GM10248 (cell line): ENCODE results near the gene NFIA.

Experiments used
- CTCF ChIA-PET: fragments of 300-600 bp; sonication (Branson Sonifier 250); formaldehyde crosslinking; extraction: SDS; loops from one replicate; lab custom pipeline; 2021; ENCODE audit warnings: antibody characterized with exemption; lab: Yijun Ruan, JAX
- POLR2A ChIA-PET: fragments of 350-650 bp; sonication (Branson Sonifier 250); formaldehyde crosslinking; extraction: SDS; loops from one replicate; lab custom pipeline; 2020; ENCODE audit warnings: antibody characterized with exemption; lab: Yijun Ruan, JAX
- DNase-seq: peaks from one replicate; pipeline ENCODE4 v3.0.0; 2012; ENCODE audit errors: extremely low spot score
- CTCF ChIP-seq: IDR thresholded peaks from 2 replicates; pipeline ENCODE4 v1.5.1; 2012; ENCODE audit warnings: mild to moderate bottlenecking, low read depth; ENCODE audit errors: extremely low read depth, missing control alignments, control extremely low read depth

NFIA gene

DNA sequence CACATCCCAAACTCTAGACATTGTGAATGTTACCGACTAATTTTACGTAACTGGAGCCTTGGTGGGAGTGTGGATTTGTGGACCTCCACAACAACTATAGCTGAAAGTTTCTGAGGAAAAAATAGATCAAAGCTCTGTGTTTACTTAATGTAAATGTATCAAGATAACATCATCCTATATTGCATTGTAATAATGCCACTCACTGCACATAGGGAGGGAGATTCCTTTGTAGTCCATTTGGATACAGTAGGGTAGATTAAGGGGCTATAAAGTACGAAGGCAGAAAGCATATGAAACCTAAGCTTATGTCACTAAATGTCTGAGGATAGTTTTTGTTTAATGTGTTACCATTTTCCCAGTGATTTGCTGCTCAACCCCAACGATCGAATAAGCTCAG is 369.2 kb downstream of the NFIA start:
- DNase-seq = no peak
- no peak for TF ChIP-seq CTCF
- CTCF ChIA-PET = interaction anchor here (0.7 to 2.1 kb wide), 8 partner anchors 9 to 1480 kb away, joined by 3 to 9 read pairs (median 6); no protein-coding TSS in a partner anchor
- POLR2A ChIA-PET = no interaction called here

- no peak for TF ChIP-seq CTCF
- ChIA-PET POLR2A (no interaction called here), CTCF (interaction anchor here (0.9 to 2.1 kb wide), 9 partner anchors 8 to 1481 kb away, joined by 3 to 9 read pairs (median 6); no protein-coding TSS in a partner anchor)
- no peak for DNase-seq
These were observed 370.0 kb downstream of the NFIA start for GRCh38 chr1:61452176-61453035.

- ChIA-PET CTCF (interaction anchor here (0.8 to 2.0 kb wide), 7 partner anchors 11 to 1482 kb away, joined by 3 to 6 read pairs (median 3); no protein-coding TSS in a partner anchor), POLR2A (no interaction called here)
- TF ChIP-seq CTCF = peak; percentile 78
- DNase-seq = peak; percentile 45
These were observed 371.0 kb downstream of the NFIA start for GRCh38 chr1:61453111-61453961.

- ChIA-PET CTCF (interaction anchor here (1.1 kb wide), 1 partner anchor 606 kb away, joined by 3 read pairs; no protein-coding TSS in a partner anchor), POLR2A (no interaction called here)
- no peak for TF ChIP-seq CTCF
- DNase-seq = no peak
These were observed 373.0 kb downstream of the NFIA start for GRCh38 chr1:61455400-61455799.

DNA sequence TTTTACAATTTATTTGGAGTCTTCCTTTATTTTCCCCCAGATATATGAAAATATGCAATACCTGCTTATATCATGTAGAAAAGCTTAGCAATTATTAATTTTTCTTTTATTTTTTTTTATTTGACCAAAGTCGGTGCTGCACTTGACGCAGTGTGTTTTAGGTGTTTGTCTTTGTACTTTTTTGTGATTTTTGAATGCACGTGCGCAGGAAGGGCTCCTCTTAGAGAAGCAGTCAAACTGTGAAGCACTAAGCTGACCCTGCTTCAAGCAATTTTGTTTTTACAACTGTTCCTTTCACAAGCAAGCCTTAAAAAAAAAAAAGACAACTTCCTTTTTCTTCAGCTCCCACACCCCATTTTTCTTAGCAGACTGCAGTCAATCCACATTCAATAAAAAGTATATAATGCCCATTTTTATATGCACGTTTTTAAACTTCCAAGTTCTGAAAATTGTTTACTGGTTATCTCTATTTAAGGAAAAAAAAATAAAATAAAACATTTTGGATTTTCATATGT is 375.2 kb downstream of the NFIA start:
- DNase-seq = no peak
- no peak for TF ChIP-seq CTCF
- POLR2A ChIA-PET = no interaction called here
- CTCF ChIA-PET = no interaction called here

GRCh38 chr1:61459345-61459744 is 377.0 kb downstream of the NFIA start:
- DNase-seq = no peak
- POLR2A ChIA-PET = no interaction called here
- TF ChIP-seq CTCF = no peak
- CTCF ChIA-PET = no interaction called here
